ENCODE measurements around the gene KIF16B. TPM values are rescaled to one million over a fixed set of nuclear protein-coding genes. Genes with fewer than 3 reads are reported as not detected.

The KIF16B gene
- total RNA-seq, 1 experiment from 2014 or later = 7.6 TPM

- Mint-ChIP-seq H3K27ac (no peak overlapping the region), H3K4me3 (no peak overlapping the region), H3K9me3 (0 out of 2 replicates have a peak, but pooled peaks cover 3% of the 10 kb centered on the region), H3K4me1 (0 out of 2 replicates have a peak, but pooled peaks cover 5% of the 10 kb centered on the region), H3K36me3 (peaks cover 3% of the 10 kb centered on the region; the same call in 1 of the 2 replicates), H3K27me3 (ENCODE audit: low read depth) (no peaks in the 10 kb centered on the region)
- TF ChIP-seq ZNF121 (CRISPR knock-in tag; IDR thresholded peaks at IDR 0.05) = no peak
- TF ChIP-seq ATF1 (CRISPR knock-in tag; IDR thresholded peaks at IDR 0.05) = no peak
- no peak for TF ChIP-seq MLX (CRISPR knock-in tag; IDR thresholded peaks at IDR 0.05)
- no peak for TF ChIP-seq ESRRA (CRISPR knock-in tag; IDR thresholded peaks at IDR 0.05; ENCODE audit: borderline replicate concordance)
- TF ChIP-seq, protein P1, sequence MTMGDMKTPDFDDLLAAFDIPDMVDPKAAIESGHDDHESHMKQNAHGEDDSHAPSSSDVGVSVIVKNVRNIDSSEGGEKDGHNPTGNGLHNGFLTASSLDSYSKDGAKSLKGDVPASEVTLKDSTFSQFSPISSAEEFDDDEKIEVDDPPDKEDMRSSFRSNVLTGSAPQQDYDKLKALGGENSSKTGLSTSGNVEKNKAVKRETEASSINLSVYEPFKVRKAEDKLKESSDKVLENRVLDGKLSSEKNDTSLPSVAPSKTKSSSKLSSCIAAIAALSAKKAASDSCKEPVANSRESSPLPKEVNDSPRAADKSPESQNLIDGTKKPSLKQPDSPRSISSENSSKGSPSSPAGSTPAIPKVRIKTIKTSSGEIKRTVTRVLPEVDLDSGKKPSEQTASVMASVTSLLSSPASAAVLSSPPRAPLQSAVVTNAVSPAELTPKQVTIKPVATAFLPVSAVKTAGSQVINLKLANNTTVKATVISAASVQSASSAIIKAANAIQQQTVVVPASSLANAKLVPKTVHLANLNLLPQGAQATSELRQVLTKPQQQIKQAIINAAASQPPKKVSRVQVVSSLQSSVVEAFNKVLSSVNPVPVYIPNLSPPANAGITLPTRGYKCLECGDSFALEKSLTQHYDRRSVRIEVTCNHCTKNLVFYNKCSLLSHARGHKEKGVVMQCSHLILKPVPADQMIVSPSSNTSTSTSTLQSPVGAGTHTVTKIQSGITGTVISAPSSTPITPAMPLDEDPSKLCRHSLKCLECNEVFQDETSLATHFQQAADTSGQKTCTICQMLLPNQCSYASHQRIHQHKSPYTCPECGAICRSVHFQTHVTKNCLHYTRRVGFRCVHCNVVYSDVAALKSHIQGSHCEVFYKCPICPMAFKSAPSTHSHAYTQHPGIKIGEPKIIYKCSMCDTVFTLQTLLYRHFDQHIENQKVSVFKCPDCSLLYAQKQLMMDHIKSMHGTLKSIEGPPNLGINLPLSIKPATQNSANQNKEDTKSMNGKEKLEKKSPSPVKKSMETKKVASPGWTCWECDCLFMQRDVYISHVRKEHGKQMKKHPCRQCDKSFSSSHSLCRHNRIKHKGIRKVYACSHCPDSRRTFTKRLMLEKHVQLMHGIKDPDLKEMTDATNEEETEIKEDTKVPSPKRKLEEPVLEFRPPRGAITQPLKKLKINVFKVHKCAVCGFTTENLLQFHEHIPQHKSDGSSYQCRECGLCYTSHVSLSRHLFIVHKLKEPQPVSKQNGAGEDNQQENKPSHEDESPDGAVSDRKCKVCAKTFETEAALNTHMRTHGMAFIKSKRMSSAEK (CRISPR knock-in tag; IDR thresholded peaks at IDR 0.05; ENCODE audit: borderline replicate concordance) = no peak
- TF ChIP-seq, protein P2, sequence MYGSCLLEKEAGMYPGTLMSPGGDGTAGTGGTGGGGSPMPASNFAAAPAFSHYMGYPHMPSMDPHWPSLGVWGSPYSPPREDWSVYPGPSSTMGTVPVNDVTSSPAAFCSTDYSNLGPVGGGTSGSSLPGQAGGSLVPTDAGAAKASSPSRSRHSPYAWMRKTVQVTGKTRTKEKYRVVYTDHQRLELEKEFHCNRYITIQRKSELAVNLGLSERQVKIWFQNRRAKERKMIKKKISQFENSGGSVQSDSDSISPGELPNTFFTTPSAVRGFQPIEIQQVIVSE (CRISPR knock-in tag; IDR thresholded peaks at IDR 0.05; ENCODE audit: borderline replicate concordance) = no peak
- ATAC-seq = no peak
- no peak for DNase-seq (ENCODE audit: low spot score)
- ChIA-PET POLR2A (no interaction called here), CTCF (no interaction called here)
Observed at GRCh38 chr20:16445482-16445881, 127.8 kb downstream of the KIF16B start.

DNA sequence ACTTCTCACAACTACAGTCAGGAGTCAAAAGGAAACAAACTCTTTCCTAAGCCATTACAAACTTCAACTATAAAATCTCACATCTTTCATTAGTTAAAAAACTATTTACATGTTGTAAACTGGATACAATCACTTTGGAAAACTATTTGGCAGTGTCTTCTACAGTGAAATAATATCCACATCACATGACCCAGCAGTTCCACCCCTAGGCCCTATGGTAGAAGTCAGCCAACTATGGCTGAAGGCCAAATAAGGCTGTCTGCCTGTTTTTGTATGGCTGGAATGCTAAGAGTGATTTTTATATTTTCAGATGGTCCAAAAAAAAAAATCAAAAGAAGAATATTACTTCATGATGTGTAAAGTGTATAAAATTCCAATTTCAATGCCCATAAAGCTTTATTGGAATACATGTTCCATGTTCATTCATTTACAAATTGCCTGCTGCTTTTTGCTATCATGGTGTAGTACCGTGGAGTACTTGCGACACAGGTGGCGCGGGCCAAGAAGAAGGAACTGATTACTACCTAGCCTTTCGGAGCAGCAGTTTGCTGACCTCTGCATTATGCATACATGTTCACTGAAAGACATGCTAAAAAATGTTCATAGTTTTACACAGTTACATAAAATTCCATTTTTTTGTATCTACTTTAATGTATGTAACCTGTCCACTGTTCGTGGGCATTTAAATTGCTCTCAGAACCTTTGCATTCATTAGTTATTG, 129.0 kb downstream of the KIF16B start:
- H3K36me3 Mint-ChIP-seq = peaks cover 12% of the 10 kb centered on the region
- CTCF ChIA-PET = interaction anchor here (1.5 kb wide), 1 partner anchor 10 kb away, joined by 3 read pairs; no protein-coding TSS in a partner anchor
- ATAC-seq = no peak
- 0 out of 2 replicates have a peak, but pooled peaks cover 5% of the 10 kb centered on the region for H3K4me1 Mint-ChIP-seq
- POLR2A ChIA-PET = no interaction called here
- no peaks in the 10 kb centered on the region for H3K27me3 Mint-ChIP-seq (ENCODE audit: low read depth)
- H3K27ac Mint-ChIP-seq = no peak overlapping the region
- DNase-seq (ENCODE audit: low spot score) = no peak
- no peak overlapping the region for H3K4me3 Mint-ChIP-seq
- H3K9me3 Mint-ChIP-seq = peaks cover 15% of the 10 kb centered on the region
- TF ChIP-seq E2F1 (CRISPR knock-in tag; IDR thresholded peaks at IDR 0.05) (no peak), IRF1 (CRISPR knock-in tag; IDR thresholded peaks at IDR 0.05) (no peak), TEAD1 (CRISPR knock-in tag; IDR thresholded peaks at IDR 0.05) (no peak), ZNF232 (CRISPR knock-in tag; IDR thresholded peaks at IDR 0.05) (no peak), KAT7 (CRISPR knock-in tag; IDR thresholded peaks at IDR 0.05; ENCODE audit: borderline replicate concordance) (no peak), E2F4 (CRISPR knock-in tag; IDR thresholded peaks at IDR 0.05; ENCODE audit: borderline replicate concordance, low read depth) (no peak), FOXK1 (CRISPR knock-in tag; IDR thresholded peaks at IDR 0.05) (no peak)
- TF ChIP-seq, protein P3, sequence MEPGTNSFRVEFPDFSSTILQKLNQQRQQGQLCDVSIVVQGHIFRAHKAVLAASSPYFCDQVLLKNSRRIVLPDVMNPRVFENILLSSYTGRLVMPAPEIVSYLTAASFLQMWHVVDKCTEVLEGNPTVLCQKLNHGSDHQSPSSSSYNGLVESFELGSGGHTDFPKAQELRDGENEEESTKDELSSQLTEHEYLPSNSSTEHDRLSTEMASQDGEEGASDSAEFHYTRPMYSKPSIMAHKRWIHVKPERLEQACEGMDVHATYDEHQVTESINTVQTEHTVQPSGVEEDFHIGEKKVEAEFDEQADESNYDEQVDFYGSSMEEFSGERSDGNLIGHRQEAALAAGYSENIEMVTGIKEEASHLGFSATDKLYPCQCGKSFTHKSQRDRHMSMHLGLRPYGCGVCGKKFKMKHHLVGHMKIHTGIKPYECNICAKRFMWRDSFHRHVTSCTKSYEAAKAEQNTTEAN (CRISPR knock-in tag; IDR thresholded peaks at IDR 0.05) = no peak
- TF ChIP-seq, protein P1 (CRISPR knock-in tag; IDR thresholded peaks at IDR 0.05; ENCODE audit: borderline replicate concordance) = no peak
- TF ChIP-seq, protein P4, sequence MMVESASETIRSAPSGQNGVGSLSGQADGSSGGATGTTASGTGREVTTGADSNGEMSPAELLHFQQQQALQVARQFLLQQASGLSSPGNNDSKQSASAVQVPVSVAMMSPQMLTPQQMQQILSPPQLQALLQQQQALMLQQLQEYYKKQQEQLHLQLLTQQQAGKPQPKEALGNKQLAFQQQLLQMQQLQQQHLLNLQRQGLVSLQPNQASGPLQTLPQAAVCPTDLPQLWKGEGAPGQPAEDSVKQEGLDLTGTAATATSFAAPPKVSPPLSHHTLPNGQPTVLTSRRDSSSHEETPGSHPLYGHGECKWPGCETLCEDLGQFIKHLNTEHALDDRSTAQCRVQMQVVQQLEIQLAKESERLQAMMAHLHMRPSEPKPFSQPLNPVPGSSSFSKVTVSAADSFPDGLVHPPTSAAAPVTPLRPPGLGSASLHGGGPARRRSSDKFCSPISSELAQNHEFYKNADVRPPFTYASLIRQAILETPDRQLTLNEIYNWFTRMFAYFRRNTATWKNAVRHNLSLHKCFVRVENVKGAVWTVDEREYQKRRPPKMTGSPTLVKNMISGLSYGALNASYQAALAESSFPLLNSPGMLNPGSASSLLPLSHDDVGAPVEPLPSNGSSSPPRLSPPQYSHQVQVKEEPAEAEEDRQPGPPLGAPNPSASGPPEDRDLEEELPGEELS (CRISPR knock-in tag; IDR thresholded peaks at IDR 0.05) = no peak

Data from WTC11 (cell line).